ENCODE data around the gene CLEC17A.

- no peak for TF ChIP-seq CTCF (IDR thresholded peaks at IDR 0.05; ENCODE audit: insufficient read depth, low read depth, low read length)
- TF ChIP-seq EZH2 (IDR thresholded peaks at IDR 0.05; ENCODE audit: insufficient read depth, low read length): no peak
These were observed 42.0 kb upstream of the CLEC17A start for GRCh38 chr19:14540741-14541525.
